K562 (cell line): ENCODE results near the gene TTLL9. TPM values are rescaled to one million over a fixed set of nuclear protein-coding genes. Genes with fewer than 3 reads are reported as not detected.

ENCODE experiments used
- CTBP1 ChIP-seq: fragments of 450-650 bp; IDR thresholded peaks from 2 replicates; pipeline ENCODE4 v1.6.1; 2016; ENCODE audit warnings: borderline replicate concordance
- DPF2 ChIP-seq: fragments of 450-650 bp; IDR thresholded peaks from 2 replicates; pipeline ENCODE4 v1.6.1; 2016
- MED1 ChIP-seq: sonication (generic); formaldehyde crosslinking; IDR thresholded peaks from 2 replicates; pipeline ENCODE4 v1.8.1; 2023; ENCODE audit warnings: missing genetic modification reagents, borderline replicate concordance
- U2AF1 ChIP-seq: fragments of 200-400 bp; formaldehyde crosslinking; optimal IDR thresholded peaks from 2 replicates; pipeline ENCODE3; 2017; ENCODE audit warnings: mild to moderate bottlenecking, low read depth, low read length, moderate library complexity
- polyA plus RNA-seq, 8 experiments: library from polyadenylated mRNA; depleted of rRNA in 4 of 8; stranded (reverse) in 5 of 8; unstranded in 3 of 8; fragments of >200 nt; fragmentation: Nextera tagmentation in 2 of 8; fragmentation: Illumina TruSeq in 1 of 8; extraction: Ambion mirVana in 2 of 8; extraction: Trizol in 1 of 8; gene quantifications; 2 replicates each; pipeline versions ENCODE4 v1.2.1 to v1.2.3, GENCODE V29; 2011 to 2014; ENCODE audit warnings: inconsistent platforms in 1 of 8, missing spikeins in 1 of 8
- total RNA-seq, 7 experiments: library from RNA; depleted of rRNA in 6 of 7; stranded (reverse); fragments of >200 nt in 6 of 7; fragmentation: Illumina TruSeq in 2 of 7; extraction: Trizol in 2 of 7; gene quantifications; 2 replicates each; pipeline versions ENCODE4 v1.2.1 to v1.2.3, GENCODE V29; 2011 to 2021; ENCODE audit warnings: low replicate concordance in 1 of 7
- TF ChIP-seq, protein P1 (sequence below): fragments of 250-450 bp; sonication (Bioruptor Pico); IDR thresholded peaks from 2 replicates; pipeline ENCODE4 v1.8.0; 2022; ENCODE audit warnings: inconsistent platforms
- TF ChIP-seq, protein P2 (sequence below): sonication (generic); formaldehyde crosslinking; IDR thresholded peaks from 2 replicates; pipeline ENCODE4 v1.8.0; 2023; ENCODE audit warnings: missing genetic modification reagents, mild to moderate bottlenecking, borderline replicate concordance
- TF ChIP-seq, protein P3 (sequence below): sonication (generic); formaldehyde crosslinking; IDR thresholded peaks from 2 replicates; pipeline ENCODE4 v1.8.0; 2022; ENCODE audit warnings: mild to moderate bottlenecking, low read depth, missing genetic modification reagents
- TF ChIP-seq, protein P4 (sequence below): fragments of 200-400 bp; formaldehyde crosslinking; IDR thresholded peaks from 2 replicates; pipeline ENCODE4 v1.6.1; 2017; ENCODE audit warnings: mild to moderate bottlenecking, low read depth, low read length, moderate library complexity
- TF ChIP-seq, protein P5 (sequence below): fragments of 450-650 bp; formaldehyde crosslinking; IDR thresholded peaks from 2 replicates; pipeline ENCODE4 v1.4.0; 2020; ENCODE audit warnings: mild to moderate bottlenecking, moderate library complexity

TTLL9 gene
- total and polyA plus RNA-seq, 9 of the 15 experiments (the other 6 are each of a cell fraction or from before 2014, with no cell fraction given): 0.06 to 0.07 TPM; not detected in 7

DNA sequence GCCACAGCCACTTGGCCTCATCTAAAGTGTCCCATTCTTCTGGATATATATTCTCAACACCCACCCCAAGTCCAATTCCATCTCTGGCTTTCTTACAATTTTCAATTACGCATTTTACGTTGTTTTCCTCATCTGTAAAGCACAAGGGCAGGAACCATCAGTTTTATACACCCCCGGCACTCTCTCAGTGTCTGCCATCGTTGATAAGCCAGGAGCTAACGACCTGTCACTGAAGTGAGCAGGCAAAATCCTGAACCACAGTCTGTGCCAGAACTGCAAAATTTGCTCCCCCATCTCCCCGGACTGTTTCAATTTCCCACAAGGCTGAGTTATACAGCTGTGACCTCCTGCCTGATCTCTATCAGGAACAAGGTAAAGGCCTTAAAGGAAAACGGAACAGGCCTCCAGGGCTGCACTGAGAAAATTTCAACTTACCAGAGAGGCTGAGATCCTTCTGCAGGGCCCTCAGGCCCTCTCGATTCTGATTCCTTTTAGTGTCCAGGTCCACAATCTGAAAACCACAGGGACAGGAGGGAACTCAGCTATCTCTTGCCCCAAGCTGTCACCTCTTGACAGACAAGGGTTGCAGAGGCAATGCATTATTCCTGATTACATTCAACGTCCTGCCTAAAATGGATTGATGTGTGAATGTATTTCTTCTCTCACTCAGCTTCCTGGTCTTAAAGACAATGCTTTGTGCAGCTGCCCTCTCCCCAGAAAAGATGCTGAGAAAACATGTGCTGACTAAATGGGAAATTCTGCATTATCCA is 79.6 kb downstream of the TTLL9 start (continued):
- TF ChIP-seq, protein P1, sequence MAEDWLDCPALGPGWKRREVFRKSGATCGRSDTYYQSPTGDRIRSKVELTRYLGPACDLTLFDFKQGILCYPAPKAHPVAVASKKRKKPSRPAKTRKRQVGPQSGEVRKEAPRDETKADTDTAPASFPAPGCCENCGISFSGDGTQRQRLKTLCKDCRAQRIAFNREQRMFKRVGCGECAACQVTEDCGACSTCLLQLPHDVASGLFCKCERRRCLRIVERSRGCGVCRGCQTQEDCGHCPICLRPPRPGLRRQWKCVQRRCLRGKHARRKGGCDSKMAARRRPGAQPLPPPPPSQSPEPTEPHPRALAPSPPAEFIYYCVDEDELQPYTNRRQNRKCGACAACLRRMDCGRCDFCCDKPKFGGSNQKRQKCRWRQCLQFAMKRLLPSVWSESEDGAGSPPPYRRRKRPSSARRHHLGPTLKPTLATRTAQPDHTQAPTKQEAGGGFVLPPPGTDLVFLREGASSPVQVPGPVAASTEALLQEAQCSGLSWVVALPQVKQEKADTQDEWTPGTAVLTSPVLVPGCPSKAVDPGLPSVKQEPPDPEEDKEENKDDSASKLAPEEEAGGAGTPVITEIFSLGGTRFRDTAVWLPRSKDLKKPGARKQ (CRISPR knock-in tag): no peak
- TF ChIP-seq CTBP1: no peak
- TF ChIP-seq, protein P2, sequence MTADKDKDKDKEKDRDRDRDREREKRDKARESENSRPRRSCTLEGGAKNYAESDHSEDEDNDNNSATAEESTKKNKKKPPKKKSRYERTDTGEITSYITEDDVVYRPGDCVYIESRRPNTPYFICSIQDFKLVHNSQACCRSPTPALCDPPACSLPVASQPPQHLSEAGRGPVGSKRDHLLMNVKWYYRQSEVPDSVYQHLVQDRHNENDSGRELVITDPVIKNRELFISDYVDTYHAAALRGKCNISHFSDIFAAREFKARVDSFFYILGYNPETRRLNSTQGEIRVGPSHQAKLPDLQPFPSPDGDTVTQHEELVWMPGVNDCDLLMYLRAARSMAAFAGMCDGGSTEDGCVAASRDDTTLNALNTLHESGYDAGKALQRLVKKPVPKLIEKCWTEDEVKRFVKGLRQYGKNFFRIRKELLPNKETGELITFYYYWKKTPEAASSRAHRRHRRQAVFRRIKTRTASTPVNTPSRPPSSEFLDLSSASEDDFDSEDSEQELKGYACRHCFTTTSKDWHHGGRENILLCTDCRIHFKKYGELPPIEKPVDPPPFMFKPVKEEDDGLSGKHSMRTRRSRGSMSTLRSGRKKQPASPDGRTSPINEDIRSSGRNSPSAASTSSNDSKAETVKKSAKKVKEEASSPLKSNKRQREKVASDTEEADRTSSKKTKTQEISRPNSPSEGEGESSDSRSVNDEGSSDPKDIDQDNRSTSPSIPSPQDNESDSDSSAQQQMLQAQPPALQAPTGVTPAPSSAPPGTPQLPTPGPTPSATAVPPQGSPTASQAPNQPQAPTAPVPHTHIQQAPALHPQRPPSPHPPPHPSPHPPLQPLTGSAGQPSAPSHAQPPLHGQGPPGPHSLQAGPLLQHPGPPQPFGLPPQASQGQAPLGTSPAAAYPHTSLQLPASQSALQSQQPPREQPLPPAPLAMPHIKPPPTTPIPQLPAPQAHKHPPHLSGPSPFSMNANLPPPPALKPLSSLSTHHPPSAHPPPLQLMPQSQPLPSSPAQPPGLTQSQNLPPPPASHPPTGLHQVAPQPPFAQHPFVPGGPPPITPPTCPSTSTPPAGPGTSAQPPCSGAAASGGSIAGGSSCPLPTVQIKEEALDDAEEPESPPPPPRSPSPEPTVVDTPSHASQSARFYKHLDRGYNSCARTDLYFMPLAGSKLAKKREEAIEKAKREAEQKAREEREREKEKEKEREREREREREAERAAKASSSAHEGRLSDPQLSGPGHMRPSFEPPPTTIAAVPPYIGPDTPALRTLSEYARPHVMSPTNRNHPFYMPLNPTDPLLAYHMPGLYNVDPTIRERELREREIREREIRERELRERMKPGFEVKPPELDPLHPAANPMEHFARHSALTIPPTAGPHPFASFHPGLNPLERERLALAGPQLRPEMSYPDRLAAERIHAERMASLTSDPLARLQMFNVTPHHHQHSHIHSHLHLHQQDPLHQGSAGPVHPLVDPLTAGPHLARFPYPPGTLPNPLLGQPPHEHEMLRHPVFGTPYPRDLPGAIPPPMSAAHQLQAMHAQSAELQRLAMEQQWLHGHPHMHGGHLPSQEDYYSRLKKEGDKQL: no peak
- peak; percentile 80; the same call in 1 of the 2 replicates for TF ChIP-seq DPF2
- TF ChIP-seq, protein P3, sequence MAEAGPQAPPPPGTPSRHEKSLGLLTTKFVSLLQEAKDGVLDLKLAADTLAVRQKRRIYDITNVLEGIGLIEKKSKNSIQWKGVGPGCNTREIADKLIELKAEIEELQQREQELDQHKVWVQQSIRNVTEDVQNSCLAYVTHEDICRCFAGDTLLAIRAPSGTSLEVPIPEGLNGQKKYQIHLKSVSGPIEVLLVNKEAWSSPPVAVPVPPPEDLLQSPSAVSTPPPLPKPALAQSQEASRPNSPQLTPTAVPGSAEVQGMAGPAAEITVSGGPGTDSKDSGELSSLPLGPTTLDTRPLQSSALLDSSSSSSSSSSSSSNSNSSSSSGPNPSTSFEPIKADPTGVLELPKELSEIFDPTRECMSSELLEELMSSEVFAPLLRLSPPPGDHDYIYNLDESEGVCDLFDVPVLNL (CRISPR knock-in tag): no peak
- TF ChIP-seq, protein P4, sequence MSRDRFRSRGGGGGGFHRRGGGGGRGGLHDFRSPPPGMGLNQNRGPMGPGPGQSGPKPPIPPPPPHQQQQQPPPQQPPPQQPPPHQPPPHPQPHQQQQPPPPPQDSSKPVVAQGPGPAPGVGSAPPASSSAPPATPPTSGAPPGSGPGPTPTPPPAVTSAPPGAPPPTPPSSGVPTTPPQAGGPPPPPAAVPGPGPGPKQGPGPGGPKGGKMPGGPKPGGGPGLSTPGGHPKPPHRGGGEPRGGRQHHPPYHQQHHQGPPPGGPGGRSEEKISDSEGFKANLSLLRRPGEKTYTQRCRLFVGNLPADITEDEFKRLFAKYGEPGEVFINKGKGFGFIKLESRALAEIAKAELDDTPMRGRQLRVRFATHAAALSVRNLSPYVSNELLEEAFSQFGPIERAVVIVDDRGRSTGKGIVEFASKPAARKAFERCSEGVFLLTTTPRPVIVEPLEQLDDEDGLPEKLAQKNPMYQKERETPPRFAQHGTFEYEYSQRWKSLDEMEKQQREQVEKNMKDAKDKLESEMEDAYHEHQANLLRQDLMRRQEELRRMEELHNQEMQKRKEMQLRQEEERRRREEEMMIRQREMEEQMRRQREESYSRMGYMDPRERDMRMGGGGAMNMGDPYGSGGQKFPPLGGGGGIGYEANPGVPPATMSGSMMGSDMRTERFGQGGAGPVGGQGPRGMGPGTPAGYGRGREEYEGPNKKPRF: no peak
- TF ChIP-seq U2AF1: no peak
- TF ChIP-seq, protein P5, sequence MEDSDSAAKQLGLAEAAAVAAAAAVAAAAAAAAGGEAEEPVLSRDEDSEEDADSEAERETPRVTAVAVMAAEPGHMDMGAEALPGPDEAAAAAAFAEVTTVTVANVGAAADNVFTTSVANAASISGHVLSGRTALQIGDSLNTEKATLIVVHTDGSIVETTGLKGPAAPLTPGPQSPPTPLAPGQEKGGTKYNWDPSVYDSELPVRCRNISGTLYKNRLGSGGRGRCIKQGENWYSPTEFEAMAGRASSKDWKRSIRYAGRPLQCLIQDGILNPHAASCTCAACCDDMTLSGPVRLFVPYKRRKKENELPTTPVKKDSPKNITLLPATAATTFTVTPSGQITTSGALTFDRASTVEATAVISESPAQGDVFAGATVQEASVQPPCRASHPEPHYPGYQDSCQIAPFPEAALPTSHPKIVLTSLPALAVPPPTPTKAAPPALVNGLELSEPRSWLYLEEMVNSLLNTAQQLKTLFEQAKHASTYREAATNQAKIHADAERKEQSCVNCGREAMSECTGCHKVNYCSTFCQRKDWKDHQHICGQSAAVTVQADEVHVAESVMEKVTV: no peak
- no peak for TF ChIP-seq MED1
